Measurements from ENCODE around the gene STK33. TPM values are rescaled to one million over a fixed set of nuclear protein-coding genes. Genes with fewer than 3 reads are reported as not detected.

The STK33 gene
- total RNA-seq, 1 donor from 2014 or later, result 0.52 TPM

DNA sequence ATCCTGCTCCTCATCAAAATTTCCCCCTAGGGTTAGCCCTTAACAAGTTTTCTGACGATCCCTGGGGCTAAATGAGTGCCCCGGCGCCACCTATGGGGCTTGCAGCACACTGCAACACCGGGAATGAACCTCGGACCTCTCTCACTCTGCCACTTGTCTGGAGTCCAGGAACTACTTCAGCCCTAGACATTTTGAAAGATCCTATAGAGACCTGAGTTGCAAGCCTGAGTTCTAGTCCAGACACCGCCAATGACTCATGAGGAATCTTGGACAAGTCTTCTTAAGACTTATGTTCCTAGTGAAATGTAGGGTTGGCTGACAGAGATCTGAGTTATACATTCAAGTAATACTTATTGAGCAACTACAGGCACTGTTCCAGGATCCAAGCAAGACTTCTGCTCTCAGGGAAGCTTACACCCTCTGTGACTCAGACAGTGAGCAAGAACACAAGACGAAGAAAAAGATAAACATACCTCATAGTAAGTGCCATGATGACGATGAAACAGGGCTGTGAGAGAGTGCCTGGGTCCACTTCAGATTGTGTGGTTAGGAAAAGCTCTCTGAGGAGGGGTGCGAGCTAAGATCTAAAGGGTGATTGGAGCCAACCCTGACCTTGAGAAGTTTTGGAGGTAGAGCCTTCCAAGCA lies 10.2 kb upstream of the STK33 start:
- intact Hi-C loops (cut with micrococcal nuclease), result loop anchor here (5.0 kb wide), 1 partner anchor 78 kb away; the partner anchor contains the start of genes RPL27A and TRIM66

GRCh38 chr11:8603696-8604077 lies 9.7 kb upstream of the STK33 start:
- intact Hi-C loops (cut with micrococcal nuclease), result loop anchor here (5.0 kb wide), 1 partner anchor 79 kb away; the partner anchor contains the start of genes RPL27A and TRIM66

DNA sequence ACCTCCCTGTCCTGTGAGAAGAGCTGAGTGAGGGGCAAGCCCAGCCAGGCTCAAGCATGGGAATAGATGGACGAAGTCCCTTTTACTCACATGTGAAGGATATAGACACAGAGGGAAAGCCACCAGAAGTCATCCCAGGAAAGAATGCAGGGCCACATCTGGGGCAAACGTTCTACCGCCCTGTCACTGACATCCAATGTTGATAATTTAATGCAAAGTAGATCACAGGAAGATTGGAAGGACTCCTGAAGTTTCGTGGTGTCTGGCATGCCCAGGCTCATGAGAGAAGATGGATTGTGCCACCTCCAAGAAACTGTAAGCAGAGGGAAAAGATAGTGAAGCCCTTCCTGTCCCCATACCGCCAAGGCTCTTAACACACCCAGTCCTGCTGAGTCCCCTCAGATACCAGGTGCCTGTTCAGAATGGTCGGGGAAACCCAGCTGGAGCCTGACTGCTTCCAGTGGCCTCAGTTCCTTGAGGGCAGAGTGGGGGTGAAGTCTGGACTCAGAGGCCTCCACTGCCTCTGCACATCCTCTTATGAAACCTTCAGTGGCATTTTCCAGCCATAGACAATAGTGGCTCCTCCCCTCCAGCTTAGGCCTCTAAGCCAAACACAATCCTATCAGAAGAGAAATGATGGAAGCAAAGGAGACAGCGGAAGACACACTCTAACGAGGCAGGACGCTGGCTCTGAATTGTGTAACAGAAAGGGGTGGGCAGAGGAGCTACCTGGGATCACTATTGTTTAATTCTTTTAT lies 7.5 kb upstream of the STK33 start:
- intact Hi-C loops (cut with micrococcal nuclease), result loop anchor here (5.0 kb wide), 1 partner anchor 81 kb away; the partner anchor contains the start of genes RPL27A and TRIM66

GRCh38 chr11:8598506-8598905 lies 4.5 kb upstream of the STK33 start:
- intact Hi-C loops (cut with micrococcal nuclease), result no loop called here

DNA sequence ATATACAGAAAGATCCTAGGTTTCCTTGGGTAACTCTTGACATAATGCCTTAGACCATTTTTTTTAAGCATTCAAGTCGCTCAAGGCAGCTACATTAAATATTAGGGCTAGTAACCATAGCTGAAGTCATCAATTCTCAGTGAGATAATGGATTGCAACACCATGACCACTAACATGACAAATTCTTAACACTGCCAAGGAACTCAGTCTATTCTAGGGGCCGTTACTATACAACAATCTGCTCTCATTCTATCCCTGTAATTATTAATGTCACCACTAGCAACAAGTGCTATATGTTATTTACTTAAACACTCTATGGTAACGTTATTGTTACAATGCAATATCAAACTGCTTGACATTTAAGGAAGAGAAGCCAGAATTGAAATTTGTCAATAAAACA lies 3.2 kb upstream of the STK33 start:
- intact Hi-C loops (cut with micrococcal nuclease), result no loop called here

GRCh38 chr11:8596504-8597046 lies 2.5 kb upstream of the STK33 start:
- intact Hi-C loops (cut with micrococcal nuclease), result no loop called here

DNA sequence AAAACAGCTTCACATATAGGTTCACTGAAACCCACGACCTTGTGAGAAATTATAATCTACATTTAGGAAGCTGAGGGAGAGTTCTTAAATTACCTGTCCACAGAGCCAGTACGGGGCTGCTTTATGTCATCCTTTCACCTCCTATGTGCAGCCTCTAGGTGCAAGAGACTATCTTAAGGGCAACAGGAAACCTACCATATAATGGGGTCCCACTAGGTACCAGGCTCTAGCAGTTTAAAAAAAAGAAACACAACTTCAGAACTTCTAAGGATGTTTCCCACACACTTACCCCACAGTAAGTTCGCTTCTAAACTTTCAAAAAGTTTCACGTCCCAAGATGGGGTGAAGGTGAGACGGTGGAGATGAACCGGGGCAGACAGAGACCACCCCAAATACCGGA lies 573 bp downstream of the STK33 start:
- intact Hi-C loops (cut with micrococcal nuclease), result no loop called here

GRCh38 chr11:8587915-8588314 lies 6.1 kb downstream of the STK33 start:
- intact Hi-C loops (cut with micrococcal nuclease), result no loop called here

DNA sequence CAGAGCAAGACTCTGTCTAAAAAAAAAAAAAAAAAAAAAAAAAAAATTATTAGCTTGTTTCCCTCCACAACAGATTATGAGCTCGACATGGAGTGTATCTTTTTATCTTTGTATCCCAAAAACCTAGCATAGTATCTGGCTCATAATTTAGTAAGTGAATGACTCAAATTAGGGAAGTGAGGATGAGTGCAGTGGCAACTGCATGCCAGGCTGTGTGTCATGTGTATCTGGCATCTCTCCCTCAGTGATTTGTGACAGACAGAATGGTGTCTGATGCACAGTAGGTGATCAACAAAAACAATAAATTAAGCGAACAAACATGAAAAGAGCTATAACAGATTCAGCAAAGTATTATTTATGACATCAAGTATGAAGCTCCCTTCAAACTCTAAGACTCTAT lies 7.2 kb downstream of the STK33 start:
- intact Hi-C loops (cut with micrococcal nuclease), result no loop called here

DNA sequence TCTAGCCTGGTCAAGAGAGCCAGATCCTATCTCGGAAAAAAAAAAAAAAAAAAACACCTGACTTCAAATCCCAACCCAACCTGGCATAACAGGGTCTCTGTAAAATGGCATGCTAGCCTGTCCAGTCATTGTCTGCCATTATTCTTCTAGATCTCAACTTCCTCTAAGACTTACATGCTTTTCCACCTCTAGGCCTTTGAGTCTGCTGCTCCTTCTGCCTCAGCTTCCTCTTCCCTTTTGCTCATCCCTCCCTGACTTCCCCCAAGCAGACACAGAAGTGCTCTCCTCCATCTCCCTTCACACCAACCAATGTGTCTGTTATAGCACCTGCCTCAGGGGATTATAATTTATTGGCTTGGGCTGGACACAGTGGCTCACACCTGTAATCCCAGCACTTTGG lies 7.8 kb downstream of the STK33 start:
- intact Hi-C loops (cut with micrococcal nuclease), result no loop called here

- intact Hi-C loops (cut with micrococcal nuclease), result no loop called here
Measured at GRCh38 chr11:8584511-8584910, 9.5 kb downstream of the STK33 start.

DNA sequence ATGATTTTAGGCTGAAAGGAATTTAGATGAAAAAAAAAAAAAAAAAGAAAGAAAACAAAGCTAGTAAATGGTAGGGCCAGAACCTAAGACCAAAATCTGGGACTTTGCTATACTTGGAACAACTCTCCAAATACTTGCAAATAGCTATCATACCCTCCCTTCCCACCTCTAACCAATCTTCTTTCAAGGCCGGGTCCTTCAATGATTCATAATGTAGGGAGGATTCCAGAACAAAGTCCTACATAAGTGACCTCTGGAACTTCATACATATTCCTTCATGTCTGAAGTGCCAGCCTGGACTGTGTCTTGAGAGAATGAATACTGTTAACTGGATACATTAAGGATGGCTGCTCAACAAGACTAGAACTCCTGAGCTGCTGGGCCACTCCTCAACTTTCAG lies 9.9 kb downstream of the STK33 start:
- intact Hi-C loops (cut with micrococcal nuclease), result no loop called here

DNA sequence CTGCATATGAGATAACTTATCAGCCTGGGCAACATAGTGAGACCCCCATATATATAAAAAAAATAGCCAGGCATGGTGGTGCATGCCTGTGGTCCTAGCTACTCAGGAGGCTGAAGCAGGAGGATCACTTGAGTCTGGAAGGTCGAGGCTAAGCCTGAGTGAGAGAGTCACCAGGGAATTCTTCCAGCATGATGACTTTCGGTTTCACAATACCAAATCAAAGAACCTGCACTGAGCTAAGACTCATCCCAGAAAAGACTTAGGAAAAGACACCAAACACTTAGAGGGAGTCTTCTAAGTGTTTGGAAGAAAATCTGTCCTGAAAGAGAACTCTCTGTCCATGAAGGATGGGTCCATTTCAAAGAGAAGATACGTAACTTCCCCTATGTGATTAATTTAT lies 12.7 kb downstream of the STK33 start:
- intact Hi-C loops (cut with micrococcal nuclease), result no loop called here

DNA sequence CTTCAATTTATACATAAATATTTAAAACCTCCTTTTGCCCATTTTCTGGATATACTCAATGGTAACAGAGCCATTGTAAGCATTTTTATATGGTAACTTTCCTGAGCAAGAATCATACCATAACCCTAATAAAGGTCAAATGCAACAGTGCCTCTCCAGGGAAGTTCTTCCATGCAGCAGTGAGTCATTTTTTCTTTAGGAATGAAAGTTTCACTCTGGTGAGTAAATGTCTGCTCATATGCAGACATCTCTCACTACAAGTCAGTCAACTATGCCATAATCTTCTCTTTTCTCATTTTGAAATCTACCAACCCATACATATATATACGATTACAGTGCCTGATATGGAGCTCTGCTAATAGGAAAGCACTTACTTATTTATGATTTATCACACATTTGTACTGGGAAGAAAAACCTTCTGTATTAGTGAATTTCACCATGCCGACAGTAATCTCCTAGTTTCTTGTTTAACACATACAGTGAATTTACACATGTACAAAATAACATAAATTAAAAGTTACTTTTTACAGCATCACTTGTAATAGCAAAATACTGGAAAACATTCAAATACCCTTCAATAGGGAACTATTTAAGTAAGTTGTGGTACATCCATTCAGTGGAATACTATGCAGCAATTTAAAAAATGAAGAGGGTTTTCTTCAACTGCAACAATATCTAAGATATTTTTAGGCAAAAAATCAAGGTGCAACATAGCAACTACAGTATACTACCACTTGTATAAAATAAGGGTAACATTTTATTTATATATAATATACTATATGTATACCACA lies 16.0 kb downstream of the STK33 start:
- intact Hi-C loops (cut with micrococcal nuclease), result no loop called here

DNA sequence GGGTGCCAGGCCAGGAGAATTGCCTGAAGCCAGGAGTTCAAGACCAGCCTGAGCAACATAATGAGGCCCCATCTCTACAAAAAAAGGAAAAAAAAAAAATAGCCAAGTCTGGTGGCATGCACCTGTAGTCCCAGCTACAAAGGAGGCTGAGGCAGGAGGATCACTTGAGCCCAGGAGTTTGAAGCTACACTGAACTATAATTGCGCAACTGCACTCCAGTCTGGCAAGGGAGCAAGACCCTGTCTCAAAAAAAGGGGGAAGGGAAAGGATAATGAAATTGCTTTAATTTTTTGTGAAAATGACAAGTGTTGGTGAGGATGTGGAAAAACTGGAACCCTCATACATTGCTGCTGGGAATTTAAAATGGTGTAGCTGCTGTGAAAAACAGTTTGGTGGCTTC lies 19.2 kb downstream of the STK33 start:
- intact Hi-C loops (cut with micrococcal nuclease), result no loop called here

DNA sequence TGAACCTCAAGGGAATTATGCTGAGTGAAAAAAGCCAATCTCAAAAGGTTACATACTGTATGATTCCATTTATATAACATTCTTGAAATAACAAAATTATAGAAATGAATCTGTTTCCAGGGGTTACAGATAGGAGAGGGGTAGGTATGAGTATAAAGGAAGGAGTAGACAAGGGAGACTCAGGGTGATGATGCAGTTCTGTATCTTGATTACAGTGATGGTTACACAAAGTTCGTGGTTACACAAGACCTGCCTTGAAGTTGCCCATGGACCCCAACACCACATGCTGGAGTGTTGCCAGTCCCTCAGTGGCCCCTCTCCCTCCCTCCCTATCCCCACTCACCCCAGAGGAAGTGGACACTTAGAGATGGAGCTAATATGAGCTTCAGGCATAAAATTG lies 20.3 kb downstream of the STK33 start:
- intact Hi-C loops (cut with micrococcal nuclease), result no loop called here

DNA sequence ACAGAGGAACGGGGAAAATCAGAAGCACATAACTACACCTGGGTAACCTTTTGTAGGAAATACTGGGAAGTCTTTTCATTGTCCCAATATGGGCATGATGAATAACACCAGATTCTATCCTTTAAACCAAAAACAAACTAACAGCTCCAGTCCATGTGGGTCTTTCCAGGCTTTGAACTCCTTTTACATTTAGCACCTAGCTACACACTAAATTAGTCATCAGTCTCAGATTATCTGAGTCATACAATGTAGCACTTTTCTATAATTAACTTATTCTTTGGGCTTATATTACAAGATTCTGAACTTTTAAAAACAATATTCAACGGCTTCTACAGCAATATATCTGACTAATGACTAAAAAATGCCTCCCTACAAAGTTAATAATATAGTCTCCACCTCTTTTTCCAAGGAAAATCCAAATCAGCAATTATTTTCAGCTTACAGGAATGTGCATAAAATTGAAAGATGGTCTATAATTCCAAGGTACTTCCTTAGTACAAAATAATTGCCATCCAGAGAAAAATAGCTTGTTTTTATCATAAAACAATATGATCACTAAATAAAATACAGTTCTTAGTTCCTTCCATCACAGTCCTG lies 26.3 kb downstream of the STK33 start:
- intact Hi-C loops (cut with micrococcal nuclease), result loop anchor here (2.0 kb wide), 1 partner anchor 343 kb away; no protein-coding TSS in a partner anchor

- intact Hi-C loops (cut with micrococcal nuclease), result loop anchor here (1.0 to 2.0 kb wide), 2 partner anchors 228 to 342 kb away; no protein-coding TSS in a partner anchor
Measured at GRCh38 chr11:8566613-8567210, 27.3 kb downstream of the STK33 start.

DNA sequence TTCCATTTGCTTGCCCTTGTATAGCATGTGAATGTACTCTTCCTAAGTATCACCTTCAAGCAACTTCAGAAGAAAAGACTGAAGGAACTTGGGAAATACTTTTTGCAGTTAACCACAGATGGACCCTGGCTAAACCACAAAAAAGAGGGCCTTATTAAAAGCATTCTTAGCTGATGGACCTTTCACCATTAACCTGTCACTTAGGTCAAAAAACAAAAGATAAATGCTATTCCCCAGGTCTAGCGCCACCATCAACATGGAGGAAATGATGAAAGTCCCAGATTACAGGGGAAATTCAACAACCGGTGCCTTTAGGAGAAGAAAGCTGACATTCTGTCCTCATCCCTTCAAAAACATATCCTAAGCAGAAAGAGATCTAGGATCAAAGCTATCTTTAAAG lies 29.5 kb downstream of the STK33 start:
- intact Hi-C loops (cut with micrococcal nuclease), result no loop called here

GRCh38 chr11:8561461-8561860 lies 32.6 kb downstream of the STK33 start:
- intact Hi-C loops (cut with micrococcal nuclease), result no loop called here

GRCh38 chr11:8558436-8558835 lies 35.6 kb downstream of the STK33 start:
- intact Hi-C loops (cut with micrococcal nuclease), result no loop called here
